ENCODE measurements around the gene TPT1. TPM values are rescaled to one million over a fixed set of nuclear protein-coding genes. Genes with fewer than 3 reads are reported as not detected.
A peak's percentile ranks its signal among the peaks of the same experiment; 100 is the strongest.
"Not testable (repeated sequence)": the region's sequence is repeated elsewhere in the genome, so short reads cannot be mapped to it uniquely, and the experiment has no call there.

The TPT1 gene
- 4,913 TPM for total RNA-seq

GRCh38 chr13:45341034-45341798 lies at the start of gene TPT1:
TSS of gene TPT1 (minus strand) at chr13:45341183. CDS start at chr13:45341069, 114 bp downstream.
- DNase-seq (ENCODE audit: low spot score), result peak; percentile 99

DNA sequence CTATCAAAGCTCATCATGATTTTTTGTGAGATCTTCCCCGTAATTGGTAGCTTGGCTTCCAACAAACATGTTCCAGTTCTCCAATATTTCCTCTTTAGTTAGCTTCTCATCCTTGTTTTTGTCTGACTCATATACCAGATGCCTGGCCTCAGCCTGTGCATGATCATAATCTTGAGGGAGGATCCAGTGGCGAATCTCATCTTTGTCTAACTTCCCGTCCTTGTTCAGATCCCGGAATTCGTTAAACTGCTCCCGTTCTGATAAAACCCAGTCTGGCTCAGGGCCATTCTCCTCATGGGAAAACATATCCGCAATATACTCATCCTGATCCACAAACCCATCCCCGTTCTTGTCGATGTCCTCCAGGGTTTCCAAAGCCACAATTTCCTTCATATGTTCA lies 49.4 kb upstream of the TPT1 start:
- not testable (repeated sequence) for DNase-seq (ENCODE audit: low spot score)

DNA sequence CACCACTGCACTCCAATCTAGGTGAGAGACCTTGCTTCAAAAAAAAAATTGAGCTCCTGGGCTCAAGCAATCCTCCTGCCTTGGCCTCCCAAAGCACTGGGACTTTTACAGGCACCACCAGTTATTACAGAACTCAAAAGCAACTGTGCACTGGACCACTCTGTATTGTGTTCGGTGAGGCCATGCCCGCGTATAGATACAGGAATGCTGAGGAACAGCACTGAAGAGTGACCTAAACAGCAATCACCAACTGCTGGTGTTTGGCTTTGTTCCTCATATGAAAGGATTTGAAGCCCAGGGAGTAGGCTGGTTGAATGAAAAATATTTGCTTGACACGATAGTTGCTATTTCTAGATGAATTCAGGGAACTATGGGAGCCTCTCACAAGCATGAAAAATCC lies 47.7 kb upstream of the TPT1 start:
- DNase-seq (ENCODE audit: low spot score), result no peak

GRCh38 chr13:45386892-45387575 lies 46.1 kb upstream of the TPT1 start:
- DNase-seq (ENCODE audit: low spot score), result not testable (repeated sequence)

DNA sequence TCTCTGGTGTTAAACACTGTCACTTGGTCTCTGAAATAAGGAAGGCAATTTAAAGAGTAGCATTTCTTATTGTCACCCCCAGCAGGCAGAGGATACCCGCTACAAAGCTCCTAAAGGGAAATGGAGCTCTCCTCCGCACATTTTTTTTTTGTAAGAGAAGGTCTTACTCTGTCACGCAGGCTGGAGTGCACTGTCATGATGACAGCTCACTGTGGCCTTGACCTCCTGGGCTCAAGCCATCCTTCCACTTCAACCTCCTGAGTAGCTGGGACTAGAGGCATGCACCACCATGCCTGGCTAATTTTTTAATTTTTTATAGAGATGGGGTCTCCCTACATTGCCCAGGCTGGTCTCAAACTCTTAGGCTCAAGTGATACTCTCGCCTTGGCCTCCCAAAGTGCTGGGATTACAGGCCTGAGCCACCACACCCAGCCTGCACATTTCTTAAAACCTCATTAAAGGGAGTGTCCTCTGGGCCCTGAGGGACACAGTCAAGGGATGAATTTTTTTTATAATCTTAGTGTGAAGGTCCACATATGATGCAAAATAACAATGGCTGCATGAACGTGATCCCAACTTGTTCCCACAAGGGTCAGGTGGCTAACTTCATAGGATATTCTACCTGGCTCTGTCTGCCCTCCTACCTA lies 45.0 kb upstream of the TPT1 start:
- no peak for DNase-seq (ENCODE audit: low spot score)

DNA sequence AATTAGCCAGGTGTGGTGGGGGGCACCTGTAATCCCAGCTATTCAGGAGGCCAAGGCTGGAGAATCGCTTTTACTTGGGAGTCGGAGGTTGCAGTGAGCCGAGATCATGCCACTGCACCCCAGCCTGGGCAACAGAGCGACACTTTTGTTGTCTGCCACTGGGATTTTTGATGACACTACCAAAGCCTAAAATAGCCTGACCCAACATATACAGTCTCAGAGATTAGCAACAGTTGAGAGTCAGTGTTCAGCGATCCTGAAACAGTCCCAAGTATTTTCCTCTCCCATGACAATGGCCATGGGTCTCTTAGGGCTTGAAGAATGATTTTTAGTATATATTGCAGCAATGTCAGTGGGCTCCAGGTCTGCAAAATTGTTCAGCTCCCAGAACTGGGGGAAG lies 44.3 kb upstream of the TPT1 start:
- no peak for DNase-seq (ENCODE audit: low spot score)

GRCh38 chr13:45384474-45385174 lies 43.6 kb upstream of the TPT1 start:
- DNase-seq (ENCODE audit: low spot score), result peak; percentile 34

GRCh38 chr13:45382739-45383138 lies 41.8 kb upstream of the TPT1 start:
- not testable (repeated sequence) for DNase-seq (ENCODE audit: low spot score)

DNA sequence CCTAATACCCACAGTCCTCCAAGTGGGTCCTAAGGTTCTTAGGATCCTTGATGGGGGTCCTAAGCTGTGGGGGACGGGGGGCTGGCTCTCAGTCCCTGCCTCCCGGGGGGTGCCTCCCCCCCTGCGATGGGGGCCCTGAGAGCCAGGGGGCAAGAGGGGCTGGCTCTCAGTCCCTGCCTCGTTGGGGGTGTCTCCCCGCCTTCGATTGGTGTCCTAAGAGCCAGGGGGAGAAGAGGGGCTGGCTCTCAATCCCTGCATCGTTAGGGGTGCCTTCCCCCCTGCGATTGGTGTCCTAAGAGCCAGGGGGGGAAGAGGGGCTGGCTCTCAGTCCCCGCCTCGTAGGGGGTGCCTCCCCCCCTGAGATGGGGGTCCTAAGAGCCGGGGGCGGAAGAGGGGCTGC lies 40.2 kb upstream of the TPT1 start:
- DNase-seq (ENCODE audit: low spot score), result no peak

- DNase-seq (ENCODE audit: low spot score), result not testable (repeated sequence)
Observed at GRCh38 chr13:45380708-45381107, 39.7 kb upstream of the TPT1 start.

GRCh38 chr13:45379516-45379915 lies 38.5 kb upstream of the TPT1 start:
- not testable (repeated sequence) for DNase-seq (ENCODE audit: low spot score)

DNA sequence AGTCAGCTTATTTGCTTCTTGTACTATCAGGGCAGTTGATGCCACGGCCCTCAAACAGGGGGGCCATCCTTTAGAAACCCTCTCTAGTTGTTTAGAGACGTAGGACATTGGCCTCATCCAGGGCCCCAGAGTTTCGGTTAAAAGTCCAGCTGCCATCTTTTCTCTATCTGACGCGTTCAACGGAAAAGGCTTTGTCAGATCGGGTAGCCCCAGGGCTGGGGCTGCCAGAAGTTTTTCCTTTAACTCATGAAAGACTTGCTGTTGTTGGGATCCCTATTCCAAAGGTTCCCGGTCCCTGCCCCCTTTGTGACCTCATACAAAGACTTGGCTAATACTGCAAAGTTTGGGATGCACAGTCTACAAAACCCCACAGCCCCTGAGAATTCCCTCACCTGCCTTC lies 37.8 kb upstream of the TPT1 start:
- DNase-seq (ENCODE audit: low spot score), result not testable (repeated sequence)

- not testable (repeated sequence) for DNase-seq (ENCODE audit: low spot score)
Observed at GRCh38 chr13:45377314-45377713, 36.3 kb upstream of the TPT1 start.

DNA sequence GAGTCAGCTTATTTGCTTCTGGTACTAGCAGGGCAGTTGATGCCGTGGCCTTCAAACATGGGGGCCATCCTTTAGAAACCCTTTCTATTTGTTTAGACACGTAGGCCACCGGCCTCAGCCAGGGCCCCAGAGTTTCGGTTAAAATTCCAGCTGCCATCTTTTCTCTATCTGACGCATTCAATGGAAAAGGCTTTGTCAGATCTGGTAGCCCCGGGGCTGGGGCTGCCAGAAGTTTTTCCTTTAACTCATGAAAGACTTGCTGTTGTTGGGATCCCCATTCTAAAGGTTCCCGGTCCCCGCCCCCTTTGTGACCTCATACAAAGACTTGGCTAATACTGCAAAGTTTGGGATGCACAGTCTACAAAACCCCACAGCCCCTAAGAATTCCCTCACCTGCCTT lies 35.7 kb upstream of the TPT1 start:
- not testable (repeated sequence) for DNase-seq (ENCODE audit: low spot score)

DNA sequence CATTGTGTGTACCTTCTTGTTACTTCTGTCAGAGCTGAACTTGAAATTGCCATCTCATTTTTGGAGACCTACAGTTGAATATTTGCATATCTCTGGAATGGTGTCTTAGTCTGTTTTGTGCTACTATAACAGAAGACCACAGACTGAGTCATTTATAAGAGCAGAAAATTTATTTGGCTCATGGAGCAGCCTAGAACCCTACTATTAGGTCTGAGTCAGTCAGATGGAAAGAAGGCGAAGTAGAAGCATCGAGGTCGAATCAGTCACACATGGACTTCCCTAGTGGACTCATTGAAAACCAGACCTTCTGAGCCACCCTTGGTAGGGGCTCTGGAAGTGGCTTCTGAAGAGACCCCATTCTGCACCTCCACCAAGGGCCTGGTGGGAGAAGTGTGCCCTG lies 33.9 kb upstream of the TPT1 start:
- no peak for DNase-seq (ENCODE audit: low spot score)

DNA sequence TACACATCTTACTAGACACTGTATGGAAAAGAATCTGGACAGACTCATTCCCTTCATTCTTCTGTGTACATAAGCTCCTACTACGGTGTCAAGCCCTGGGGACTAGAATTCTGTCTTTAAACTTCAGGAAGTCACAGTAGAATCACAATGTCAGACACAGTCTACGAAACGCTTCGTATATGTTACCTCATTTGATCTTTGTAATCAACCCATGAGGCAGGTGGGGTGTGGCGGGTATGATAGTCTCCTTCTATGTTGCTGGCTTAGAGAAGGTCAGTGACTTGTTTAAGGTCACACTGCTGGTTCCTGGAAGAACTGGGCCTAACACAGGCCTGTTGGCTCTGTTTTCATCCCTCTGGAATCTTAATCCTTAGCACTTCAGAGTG lies 32.2 kb upstream of the TPT1 start:
- no peak for DNase-seq (ENCODE audit: low spot score)

GRCh38 chr13:45372189-45373161 lies 31.5 kb upstream of the TPT1 start:
- no peak for DNase-seq (ENCODE audit: low spot score)

DNA sequence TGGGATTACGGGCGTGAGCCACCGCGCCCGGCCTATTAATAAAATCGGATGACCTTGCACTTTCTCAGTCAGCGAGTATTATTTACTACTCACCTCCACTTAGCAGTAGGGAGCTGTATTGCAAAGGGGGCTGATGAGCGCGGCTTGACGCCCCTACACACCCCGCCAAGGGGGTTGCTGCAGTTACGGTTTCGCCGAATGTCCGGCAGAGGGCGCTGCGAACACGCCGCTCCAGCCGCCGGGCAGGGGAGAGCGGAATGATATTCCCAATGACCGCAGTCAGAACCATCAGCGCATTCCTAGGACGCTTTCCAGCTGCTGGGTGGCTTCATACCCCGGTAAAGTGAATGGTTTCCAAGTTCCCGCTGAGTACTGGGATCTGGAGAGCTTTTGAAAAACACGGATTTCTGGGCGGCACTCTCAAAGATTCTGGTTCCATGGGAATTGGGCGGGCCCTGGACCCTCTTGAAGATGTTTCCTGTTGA lies 30.0 kb upstream of the TPT1 start:
- DNase-seq (ENCODE audit: low spot score), result peak; percentile 70

- DNase-seq (ENCODE audit: low spot score), result no peak
Observed at GRCh38 chr13:45369116-45369515, 28.1 kb upstream of the TPT1 start.

- DNase-seq (ENCODE audit: low spot score), result no peak
Observed at GRCh38 chr13:45368571-45368970, 27.6 kb upstream of the TPT1 start.

DNA sequence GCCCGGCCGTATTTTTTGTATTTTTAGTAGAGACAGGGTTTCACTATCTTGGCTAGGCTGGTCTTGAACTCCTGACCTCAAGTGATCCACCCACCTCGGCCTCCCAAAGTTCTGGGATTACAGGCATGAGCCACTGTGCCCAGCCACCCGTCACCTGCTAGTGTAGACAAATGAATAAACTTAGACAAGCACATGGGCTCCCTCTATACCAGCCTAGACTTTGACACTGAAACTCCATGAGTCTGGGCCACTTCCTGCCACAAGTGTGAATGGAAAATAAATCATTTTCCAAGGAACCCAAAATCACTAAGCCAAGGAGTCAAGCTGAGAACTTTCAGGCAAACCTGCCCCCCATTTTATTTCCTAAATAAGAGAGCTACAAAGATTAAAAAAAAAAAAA lies 27.0 kb upstream of the TPT1 start:
- no peak for DNase-seq (ENCODE audit: low spot score)
